NCI-H2107 treated with DMSO at 0.1 percent for 48 hours (cell line): Measurements from ENCODE around the gene KRTAP10-5.

Experiments
- DNase-seq: peaks from one replicate; lab custom pipeline; 2025; ENCODE audit not compliant: unreplicated experiment; lab: John Stamatoyannopoulos, UW

KRTAP10-5 gene

DNA sequence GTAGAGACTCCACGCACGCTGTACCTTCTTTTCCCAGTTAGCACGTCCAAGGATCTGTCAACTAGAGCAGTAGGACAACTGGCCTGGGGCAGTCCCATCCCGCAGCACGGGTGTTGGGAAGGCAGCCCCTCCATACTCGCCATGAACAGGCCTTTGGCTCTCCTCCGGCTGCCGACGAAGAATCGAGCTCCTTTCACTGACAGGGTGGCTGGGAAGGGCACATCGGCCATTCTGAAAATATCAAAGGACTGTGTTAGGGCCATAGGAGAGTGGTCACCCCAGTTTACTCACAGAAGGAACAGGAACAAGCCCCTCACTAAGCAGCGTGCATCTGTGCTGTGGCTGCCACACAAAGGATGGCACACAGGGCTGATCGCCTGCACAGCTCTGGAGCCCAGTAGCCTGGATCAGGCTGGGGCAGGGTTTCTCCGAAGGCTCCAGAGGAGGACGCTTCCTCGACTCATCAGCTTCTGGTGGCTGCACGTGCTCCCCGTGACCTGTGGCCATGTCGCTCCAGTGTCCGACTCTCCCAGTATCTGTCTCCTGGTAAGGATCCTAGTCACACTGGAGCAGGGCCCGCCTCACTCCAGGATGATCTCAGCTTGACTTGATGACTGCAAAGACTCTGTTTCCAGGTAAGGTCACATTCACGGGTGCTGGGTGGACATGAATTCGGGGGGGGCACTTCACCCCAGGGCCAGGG lies 49.4 kb downstream of the KRTAP10-5 start:
- DNase-seq, result no peak

DNA sequence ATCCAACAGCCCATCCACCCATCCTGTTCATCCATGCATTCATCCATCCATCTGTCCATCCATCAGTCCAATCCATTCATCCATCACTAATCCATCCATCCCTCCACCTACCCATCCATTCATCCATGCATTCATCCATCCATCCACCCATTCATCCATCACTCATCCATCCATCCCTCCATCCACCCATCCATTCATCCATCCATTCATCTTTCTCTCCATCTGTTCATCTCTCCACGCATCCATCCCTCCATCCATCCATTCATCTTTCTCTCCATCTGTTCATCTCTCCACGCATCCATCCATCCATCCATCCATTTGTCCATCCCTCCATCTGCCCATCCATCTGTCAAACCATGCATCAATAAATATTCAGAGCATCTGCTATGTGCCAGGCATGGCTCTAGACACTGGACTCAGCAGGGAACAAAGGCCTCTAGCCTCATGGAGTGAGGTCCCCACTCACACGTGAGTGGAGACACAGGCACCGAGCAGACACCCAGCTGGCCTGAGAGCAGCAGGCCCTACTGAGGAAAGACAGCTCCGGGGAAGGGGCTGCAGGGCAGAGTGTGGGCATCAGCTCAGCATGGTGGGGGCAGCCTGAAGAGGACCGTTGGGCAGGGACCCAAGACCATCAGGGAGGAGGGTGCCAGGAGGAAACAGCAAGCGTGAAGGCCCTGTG lies 50.0 kb downstream of the KRTAP10-5 start:
- no peak for DNase-seq

DNA sequence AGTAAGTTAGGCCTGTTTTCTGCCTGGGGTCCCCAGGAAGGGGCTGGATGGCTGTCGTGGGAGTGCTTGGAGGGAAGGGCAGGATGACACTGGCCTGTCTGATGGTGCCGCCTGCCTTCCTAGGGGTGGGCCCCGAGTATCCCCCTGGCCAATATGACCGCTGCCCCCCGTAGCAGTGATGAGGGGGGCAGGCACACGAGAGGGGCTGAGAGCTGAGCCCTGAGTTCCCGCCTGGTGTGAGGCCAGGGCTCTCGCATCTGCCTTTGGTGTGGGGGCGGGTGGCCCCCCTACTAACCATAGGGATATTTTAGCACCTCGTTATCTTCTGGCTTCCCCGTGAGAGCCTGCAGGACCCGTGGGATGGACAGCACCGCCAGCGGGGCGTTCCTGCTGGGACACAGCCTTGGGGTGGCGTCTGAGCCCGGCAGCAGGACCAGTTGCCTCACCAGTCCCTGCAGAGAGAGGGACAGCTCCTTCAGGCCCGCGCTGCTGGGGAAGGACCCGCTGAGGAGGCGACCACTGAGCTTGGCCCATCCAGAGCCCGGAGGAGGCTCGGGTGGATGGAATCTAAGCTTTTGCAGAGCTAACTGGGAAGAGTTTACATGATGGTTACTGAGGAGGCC lies 50.8 kb downstream of the KRTAP10-5 start:
- DNase-seq, result no peak
